Measurements from ENCODE around the gene MARVELD2. TPM values are rescaled to one million over a fixed set of nuclear protein-coding genes. Genes with fewer than 3 reads are reported as not detected.

MARVELD2 gene
- total and polyA plus RNA-seq, 2 of the 13 experiments (the other 11 are each of a cell fraction or from before 2014, with no cell fraction given) = 11.1 to 15.4 TPM

DNA sequence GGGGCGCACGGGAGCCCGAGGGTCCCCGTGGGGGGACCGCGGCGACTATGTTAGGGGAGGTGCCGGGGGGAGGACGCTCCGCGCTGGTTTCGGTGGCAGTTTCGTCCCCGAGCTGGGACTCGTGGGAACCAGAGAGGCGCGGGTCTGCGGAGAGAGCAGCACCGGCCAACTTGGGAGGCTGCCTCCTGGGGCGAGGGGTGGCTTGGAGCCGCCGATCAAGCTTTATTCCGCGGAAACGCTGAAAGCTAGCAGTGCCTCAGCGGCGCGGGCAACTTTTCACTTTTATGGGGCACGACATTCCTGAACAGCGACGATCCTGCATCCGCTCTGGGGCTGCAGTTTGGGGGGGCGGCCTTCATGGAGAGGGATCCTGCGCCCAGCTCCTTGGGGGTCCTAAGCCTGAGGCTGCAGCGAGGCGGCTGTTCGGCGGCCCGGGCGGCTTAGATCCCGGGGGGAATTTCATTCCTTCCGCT is 78.0 kb downstream of the MARVELD2 start (continued):
- TF ChIP-seq, protein P1, sequence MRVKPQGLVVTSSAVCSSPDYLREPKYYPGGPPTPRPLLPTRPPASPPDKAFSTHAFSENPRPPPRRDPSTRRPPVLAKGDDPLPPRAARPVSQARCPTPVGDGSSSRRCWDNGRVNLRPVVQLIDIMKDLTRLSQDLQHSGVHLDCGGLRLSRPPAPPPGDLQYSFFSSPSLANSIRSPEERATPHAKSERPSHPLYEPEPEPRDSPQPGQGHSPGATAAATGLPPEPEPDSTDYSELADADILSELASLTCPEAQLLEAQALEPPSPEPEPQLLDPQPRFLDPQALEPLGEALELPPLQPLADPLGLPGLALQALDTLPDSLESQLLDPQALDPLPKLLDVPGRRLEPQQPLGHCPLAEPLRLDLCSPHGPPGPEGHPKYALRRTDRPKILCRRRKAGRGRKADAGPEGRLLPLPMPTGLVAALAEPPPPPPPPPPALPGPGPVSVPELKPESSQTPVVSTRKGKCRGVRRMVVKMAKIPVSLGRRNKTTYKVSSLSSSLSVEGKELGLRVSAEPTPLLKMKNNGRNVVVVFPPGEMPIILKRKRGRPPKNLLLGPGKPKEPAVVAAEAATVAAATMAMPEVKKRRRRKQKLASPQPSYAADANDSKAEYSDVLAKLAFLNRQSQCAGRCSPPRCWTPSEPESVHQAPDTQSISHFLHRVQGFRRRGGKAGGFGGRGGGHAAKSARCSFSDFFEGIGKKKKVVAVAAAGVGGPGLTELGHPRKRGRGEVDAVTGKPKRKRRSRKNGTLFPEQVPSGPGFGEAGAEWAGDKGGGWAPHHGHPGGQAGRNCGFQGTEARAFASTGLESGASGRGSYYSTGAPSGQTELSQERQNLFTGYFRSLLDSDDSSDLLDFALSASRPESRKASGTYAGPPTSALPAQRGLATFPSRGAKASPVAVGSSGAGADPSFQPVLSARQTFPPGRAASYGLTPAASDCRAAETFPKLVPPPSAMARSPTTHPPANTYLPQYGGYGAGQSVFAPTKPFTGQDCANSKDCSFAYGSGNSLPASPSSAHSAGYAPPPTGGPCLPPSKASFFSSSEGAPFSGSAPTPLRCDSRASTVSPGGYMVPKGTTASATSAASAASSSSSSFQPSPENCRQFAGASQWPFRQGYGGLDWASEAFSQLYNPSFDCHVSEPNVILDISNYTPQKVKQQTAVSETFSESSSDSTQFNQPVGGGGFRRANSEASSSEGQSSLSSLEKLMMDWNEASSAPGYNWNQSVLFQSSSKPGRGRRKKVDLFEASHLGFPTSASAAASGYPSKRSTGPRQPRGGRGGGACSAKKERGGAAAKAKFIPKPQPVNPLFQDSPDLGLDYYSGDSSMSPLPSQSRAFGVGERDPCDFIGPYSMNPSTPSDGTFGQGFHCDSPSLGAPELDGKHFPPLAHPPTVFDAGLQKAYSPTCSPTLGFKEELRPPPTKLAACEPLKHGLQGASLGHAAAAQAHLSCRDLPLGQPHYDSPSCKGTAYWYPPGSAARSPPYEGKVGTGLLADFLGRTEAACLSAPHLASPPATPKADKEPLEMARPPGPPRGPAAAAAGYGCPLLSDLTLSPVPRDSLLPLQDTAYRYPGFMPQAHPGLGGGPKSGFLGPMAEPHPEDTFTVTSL (CRISPR knock-in tag; IDR thresholded peaks at IDR 0.05; ENCODE audit: borderline replicate concordance) = no peak
- TF ChIP-seq ZNF230 (CRISPR knock-in tag; IDR thresholded peaks at IDR 0.05) = no peak
- TF ChIP-seq ZNF766 (CRISPR knock-in tag; IDR thresholded peaks at IDR 0.05; ENCODE audit: borderline replicate concordance) = no peak
- TF ChIP-seq ZFYVE20 (CRISPR knock-in tag; IDR thresholded peaks at IDR 0.05; ENCODE audit: borderline replicate concordance, low read depth) = no peak
- TF ChIP-seq NR2F2 (IDR thresholded peaks at IDR 0.05; ENCODE audit: borderline replicate concordance, low read depth) = no peak
- TF ChIP-seq, protein P2, sequence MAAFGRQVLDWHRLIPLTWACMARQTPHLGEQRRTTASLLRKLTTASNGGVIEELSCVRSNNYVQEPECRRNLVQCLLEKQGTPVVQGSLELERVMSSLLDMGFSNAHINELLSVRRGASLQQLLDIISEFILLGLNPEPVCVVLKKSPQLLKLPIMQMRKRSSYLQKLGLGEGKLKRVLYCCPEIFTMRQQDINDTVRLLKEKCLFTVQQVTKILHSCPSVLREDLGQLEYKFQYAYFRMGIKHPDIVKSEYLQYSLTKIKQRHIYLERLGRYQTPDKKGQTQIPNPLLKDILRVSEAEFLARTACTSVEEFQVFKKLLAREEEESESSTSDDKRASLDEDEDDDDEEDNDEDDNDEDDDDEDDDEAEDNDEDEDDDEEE (CRISPR knock-in tag; IDR thresholded peaks at IDR 0.05) = no peak; the same call in none of the 2 replicates
- TF ChIP-seq ZNF674 (CRISPR knock-in tag; IDR thresholded peaks at IDR 0.05; ENCODE audit: low read depth) = no peak
- no peak for TF ChIP-seq CEBPG (CRISPR knock-in tag; IDR thresholded peaks at IDR 0.05)
- no peak for TF ChIP-seq ZNF263 (CRISPR knock-in tag; IDR thresholded peaks at IDR 0.05)
- TF ChIP-seq RBM22 (optimal IDR thresholded peaks at IDR 0.05; ENCODE audit: low read length) = no peak
- 0 out of 2 replicates have a peak, but pooled peaks have one; percentile 12 for TF ChIP-seq ZMAT3 (CRISPR knock-in tag; conservative IDR thresholded peaks at IDR 0.05)
- TF ChIP-seq ZBTB21 (CRISPR knock-in tag; IDR thresholded peaks at IDR 0.05) = no peak
- TF ChIP-seq ZNF720 (CRISPR knock-in tag; IDR thresholded peaks at IDR 0.05) = no peak
- no peak for TF ChIP-seq TBP (CRISPR knock-in tag; IDR thresholded peaks at IDR 0.05)
- TF ChIP-seq PCBP1 (IDR thresholded peaks at IDR 0.05; ENCODE audit: borderline replicate concordance, low read depth, low read length) = no peak
- TF ChIP-seq, protein P3, sequence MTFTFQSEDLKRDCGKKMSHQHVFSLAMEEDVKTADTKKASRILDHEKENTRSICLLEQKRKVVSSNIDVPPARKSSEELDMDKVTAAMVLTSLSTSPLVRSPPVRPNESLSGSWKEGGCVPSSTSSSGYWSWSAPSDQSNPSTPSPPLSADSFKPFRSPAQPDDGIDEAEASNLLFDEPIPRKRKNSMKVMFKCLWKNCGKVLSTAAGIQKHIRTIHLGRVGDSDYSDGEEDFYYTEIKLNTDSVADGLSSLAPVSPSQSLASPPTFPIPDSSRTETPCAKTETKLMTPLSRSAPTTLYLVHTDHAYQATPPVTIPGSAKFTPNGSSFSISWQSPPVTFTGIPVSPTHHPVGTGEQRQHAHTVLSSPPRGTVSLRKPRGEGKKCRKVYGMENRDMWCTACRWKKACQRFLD (CRISPR knock-in tag; IDR thresholded peaks at IDR 0.05; ENCODE audit: borderline replicate concordance) = peak; percentile 5; the same call in 1 of the 2 replicates
- no peak for TF ChIP-seq ZBTB42 (CRISPR knock-in tag; IDR thresholded peaks at IDR 0.05)
- TF ChIP-seq KAT8 (CRISPR knock-in tag; IDR thresholded peaks at IDR 0.05) = no peak
- TF ChIP-seq NFYC (CRISPR knock-in tag; IDR thresholded peaks at IDR 0.05) = no peak

All from HepG2 (cell line).